A549 (cell line): ENCODE results near the gene PPP1R12B.

Source experiments
- MAZ ChIP-seq: fragments of 150-350 bp; IDR thresholded peaks from 2 replicates; pipeline ENCODE4 v1.6.1; 2014; ENCODE audit warnings: antibody characterized with exemption, low read depth, low read length, borderline replicate concordance
- NR3C1 ChIP-seq: fragments of >200 bp; sonication (Bioruptor Twin); formaldehyde crosslinking; IDR thresholded peaks from 3 replicates; pipeline ENCODE4 v1.6.1; 2017
- POLR2A ChIP-seq: IDR thresholded peaks from 2 replicates; pipeline ENCODE4 v1.6.1; 2012; ENCODE audit warnings: mild to moderate bottlenecking, low read length
- RAD21 ChIP-seq, 2 experiments: fragments of >200 bp in 1 of 2; sonication (Bioruptor Twin) in 1 of 2; formaldehyde crosslinking in 1 of 2; IDR thresholded peaks in 1 of 2; conservative IDR thresholded peaks in 1 of 2; 2 replicates in 1 of 2; 3 replicates in 1 of 2; pipeline ENCODE4 v1.6.1; 2012 to 2018; ENCODE audit warnings: inconsistent platforms in 1 of 2
- RCOR1 ChIP-seq: fragments of 150-350 bp; IDR thresholded peaks from 2 replicates; pipeline ENCODE4 v1.6.1; 2014; ENCODE audit warnings: antibody characterized with exemption, low read length, low read depth
- SMC3 ChIP-seq: fragments of >200 bp; sonication (Bioruptor Twin); formaldehyde crosslinking; IDR thresholded peaks from 3 replicates; pipeline ENCODE4 v1.6.1; 2018; ENCODE audit warnings: inconsistent platforms
- SREBF2 ChIP-seq: fragments of 450-650 bp; IDR thresholded peaks from 2 replicates; pipeline ENCODE4 v1.6.1; 2014; ENCODE audit warnings: mild to moderate bottlenecking, moderate library complexity
- ZFP36 ChIP-seq: fragments of 450-650 bp; IDR thresholded peaks from 2 replicates; pipeline ENCODE4 v1.6.1; 2014; ENCODE audit warnings: borderline replicate concordance; ENCODE audit not compliant: partially characterized antibody
- ZSCAN20 ChIP-seq: fragments of 250-450 bp; sonication (Bioruptor Pico); IDR thresholded peaks from 2 replicates; pipeline ENCODE4 v1.8.0; 2022; ENCODE audit warnings: mild to moderate bottlenecking, moderate library complexity
- TF ChIP-seq, protein P1 (sequence below): fragments of >200 bp; sonication (Bioruptor Twin); formaldehyde crosslinking; IDR thresholded peaks from 3 replicates; pipeline ENCODE4 v1.5.1; 2016
- TF ChIP-seq, protein P2 (sequence below): IDR thresholded peaks from 2 replicates; pipeline ENCODE4 v1.6.1; 2012
- TF ChIP-seq, protein P3 (sequence below): fragments of 250-450 bp; sonication (Bioruptor Pico); IDR thresholded peaks from 2 replicates; pipeline ENCODE4 v1.5.0; 2021; ENCODE audit warnings: mild to moderate bottlenecking, moderate library complexity, borderline replicate concordance

DNA sequence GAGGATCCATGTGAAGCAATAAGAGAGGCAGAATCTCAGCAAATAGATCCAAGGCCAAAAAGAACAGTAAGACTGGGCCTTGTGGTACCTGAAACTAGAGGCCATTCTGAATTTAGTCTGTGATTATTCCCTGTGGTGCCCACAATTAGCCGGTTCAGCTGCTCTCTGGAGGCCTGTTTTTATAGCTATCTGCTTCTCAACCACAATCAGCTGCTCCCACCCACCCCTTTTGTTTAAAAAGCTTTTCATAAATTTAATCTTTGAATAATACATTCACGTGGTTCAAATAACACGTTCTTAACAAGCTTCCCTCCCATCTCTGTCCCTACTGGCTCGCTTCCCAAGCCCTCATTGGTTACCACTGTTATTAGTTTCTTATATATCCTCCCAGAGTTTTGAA is 24.8 kb upstream of the PPP1R12B start:
- TF ChIP-seq, protein P1, sequence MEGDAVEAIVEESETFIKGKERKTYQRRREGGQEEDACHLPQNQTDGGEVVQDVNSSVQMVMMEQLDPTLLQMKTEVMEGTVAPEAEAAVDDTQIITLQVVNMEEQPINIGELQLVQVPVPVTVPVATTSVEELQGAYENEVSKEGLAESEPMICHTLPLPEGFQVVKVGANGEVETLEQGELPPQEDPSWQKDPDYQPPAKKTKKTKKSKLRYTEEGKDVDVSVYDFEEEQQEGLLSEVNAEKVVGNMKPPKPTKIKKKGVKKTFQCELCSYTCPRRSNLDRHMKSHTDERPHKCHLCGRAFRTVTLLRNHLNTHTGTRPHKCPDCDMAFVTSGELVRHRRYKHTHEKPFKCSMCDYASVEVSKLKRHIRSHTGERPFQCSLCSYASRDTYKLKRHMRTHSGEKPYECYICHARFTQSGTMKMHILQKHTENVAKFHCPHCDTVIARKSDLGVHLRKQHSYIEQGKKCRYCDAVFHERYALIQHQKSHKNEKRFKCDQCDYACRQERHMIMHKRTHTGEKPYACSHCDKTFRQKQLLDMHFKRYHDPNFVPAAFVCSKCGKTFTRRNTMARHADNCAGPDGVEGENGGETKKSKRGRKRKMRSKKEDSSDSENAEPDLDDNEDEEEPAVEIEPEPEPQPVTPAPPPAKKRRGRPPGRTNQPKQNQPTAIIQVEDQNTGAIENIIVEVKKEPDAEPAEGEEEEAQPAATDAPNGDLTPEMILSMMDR: no peak
- no peak for TF ChIP-seq RCOR1
- TF ChIP-seq POLR2A: no peak
- TF ChIP-seq, protein P2, sequence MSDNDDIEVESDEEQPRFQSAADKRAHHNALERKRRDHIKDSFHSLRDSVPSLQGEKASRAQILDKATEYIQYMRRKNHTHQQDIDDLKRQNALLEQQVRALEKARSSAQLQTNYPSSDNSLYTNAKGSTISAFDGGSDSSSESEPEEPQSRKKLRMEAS: no peak
- no peak for TF ChIP-seq SMC3
- no peak for TF ChIP-seq RAD21 (conservative IDR thresholded peaks at IDR 0.05 in 1 of 2, IDR thresholded peaks at IDR 0.05 in 1 of 2)
- no peak for TF ChIP-seq MAZ
- no peak for TF ChIP-seq ZSCAN20 (CRISPR knock-in tag)
- no peak for TF ChIP-seq NR3C1
- no peak for TF ChIP-seq SREBF2
- TF ChIP-seq, protein P3, sequence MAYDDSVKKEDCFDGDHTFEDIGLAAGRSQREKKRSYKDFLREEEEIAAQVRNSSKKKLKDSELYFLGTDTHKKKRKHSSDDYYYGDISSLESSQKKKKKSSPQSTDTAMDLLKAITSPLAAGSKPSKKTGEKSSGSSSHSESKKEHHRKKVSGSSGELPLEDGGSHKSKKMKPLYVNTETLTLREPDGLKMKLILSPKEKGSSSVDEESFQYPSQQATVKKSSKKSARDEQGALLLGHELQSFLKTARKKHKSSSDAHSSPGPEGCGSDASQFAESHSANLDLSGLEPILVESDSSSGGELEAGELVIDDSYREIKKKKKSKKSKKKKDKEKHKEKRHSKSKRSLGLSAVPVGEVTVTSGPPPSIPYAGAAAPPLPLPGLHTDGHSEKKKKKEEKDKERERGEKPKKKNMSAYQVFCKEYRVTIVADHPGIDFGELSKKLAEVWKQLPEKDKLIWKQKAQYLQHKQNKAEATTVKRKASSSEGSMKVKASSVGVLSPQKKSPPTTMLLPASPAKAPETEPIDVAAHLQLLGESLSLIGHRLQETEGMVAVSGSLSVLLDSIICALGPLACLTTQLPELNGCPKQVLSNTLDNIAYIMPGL (CRISPR knock-in tag): no peak
- no peak for TF ChIP-seq ZFP36
